Bladder microvascular endothelial cell (primary cell): ENCODE measurements around the gene KIF20B. TPM values are rescaled to one million over a fixed set of nuclear protein-coding genes. Genes with fewer than 3 reads are reported as not detected.

Experiments
- total RNA-seq: library from RNA; depleted of rRNA; stranded (reverse); fragments of >200 nt; gene quantifications from 2 replicates; pipeline ENCODE4 v1.2.3, GENCODE V29; 2014

Gene KIF20B
- total RNA-seq, result 8.2 and 10.5 TPM in 2 replicates

GRCh38 chr10:89701242-89702120 lies at the start of gene KIF20B:
KIF20B (plus strand) TSS chr10:89701590; CDS start chr10:89705295, 3,705 bp downstream.

Other genes with a start within 250 kb of the KIF20B start
- gene SLC16A12, start 166.0 kb upstream of the KIF20B start, total RNA-seq, result under 0.01 TPM in 1 of 2 replicates, not detected in the other
- 2.1 and 5.1 TPM in 2 replicates for gene PANK1, start 56.3 kb upstream of the KIF20B start, total RNA-seq